ENCODE results near the gene C2CD2.

C2CD2 gene

GRCh38 chr21:41861255-41861654 is 92.6 kb downstream of the C2CD2 start:
- FAIRE-seq = no peak

- FAIRE-seq = no peak
Observed at GRCh38 chr21:41859297-41859980, 94.4 kb downstream of the C2CD2 start.

GRCh38 chr21:41858466-41859296 is 95.1 kb downstream of the C2CD2 start:
- FAIRE-seq = no peak

DNA sequence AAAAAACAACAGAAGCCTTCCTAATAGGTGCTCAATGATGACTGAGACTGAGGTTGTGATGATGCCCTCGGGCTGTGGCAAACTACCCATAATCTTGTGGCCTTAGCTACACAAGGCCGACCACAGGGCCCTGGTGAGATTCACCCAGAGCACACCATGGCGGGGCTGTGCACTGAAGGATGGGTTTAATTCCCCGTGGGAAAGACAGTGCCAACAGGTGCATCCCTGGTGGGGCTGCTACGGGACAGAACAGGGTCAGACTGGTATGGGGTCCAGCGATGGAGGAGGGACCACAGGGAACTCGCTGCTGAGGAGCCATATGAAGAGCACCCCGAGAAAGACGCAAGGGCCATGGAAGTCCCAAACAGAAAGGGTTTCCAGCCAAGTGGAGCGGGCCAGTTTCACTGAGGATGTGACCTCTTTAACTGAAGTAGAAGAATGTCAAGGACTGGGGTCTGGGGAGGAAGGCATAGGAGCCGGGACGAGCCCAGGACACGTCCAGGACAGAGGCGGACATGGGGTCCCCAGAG is 96.0 kb downstream of the C2CD2 start:
- no peak for FAIRE-seq

DNA sequence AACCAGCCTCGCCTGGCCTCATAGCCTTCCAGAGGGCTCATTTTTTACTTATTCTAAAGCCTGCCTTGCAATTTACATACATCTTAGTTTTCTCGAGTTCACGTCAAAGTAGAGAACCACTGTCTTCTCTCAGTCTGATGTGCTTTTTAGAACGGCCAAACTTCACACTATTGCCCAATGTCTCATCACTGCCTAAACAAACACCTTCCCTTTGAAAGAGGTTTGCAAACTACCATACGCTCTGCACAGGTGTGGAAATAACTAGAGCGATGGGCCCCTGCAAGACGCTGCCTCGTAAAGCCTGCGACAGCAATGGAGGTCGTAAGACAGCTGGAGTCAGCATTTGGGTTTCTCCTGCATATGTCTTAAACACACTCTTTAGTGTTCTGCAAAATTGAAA is 97.2 kb downstream of the C2CD2 start:
- no peak for FAIRE-seq

DNA sequence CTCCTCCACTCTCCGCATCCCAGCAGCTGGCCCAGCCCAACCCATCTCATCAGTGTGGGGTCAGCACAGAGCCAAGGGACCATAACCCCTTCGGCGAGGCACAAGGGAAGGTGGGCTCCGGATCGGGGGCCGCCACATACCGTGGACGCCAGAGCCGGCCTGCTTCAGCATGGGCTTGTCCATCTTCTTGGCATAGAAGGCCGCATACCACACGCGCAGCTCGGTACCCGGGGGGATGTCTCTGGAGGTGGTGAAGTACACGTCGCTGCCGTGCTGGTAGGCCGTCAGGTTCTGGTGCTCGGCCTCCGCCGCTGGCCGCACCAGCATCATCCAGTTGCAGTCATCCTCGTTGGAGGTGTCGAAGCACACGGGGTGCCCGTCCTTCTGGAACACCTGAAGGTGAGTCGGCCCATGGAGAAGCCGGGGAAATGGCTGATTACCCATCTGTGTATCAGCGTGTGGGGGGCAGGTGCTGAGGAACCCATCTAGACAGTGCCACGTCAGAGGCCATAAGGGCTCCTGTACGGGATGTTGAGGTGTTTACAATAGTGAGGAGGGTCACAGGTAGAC is 99.3 kb downstream of the C2CD2 start:
- FAIRE-seq = no peak

DNA sequence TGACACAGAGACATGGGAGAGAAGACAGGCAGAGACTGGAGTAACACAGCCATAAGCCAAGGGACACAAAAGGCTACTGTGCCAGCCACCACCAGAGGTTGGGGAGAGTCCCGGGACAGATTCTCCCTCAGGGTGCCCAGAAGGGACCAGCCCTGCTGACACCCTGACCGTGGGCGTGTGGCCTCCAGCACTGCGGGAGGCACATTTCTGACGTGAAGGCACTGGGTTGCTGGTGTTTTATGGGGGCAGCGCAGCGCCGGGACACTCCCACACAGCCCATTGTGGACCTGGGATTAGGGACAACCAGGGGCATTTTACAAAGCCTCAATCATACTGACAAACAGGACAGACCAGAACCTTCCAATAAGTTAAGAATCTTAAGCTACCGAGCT is 100.9 kb downstream of the C2CD2 start:
- FAIRE-seq = no peak

DNA sequence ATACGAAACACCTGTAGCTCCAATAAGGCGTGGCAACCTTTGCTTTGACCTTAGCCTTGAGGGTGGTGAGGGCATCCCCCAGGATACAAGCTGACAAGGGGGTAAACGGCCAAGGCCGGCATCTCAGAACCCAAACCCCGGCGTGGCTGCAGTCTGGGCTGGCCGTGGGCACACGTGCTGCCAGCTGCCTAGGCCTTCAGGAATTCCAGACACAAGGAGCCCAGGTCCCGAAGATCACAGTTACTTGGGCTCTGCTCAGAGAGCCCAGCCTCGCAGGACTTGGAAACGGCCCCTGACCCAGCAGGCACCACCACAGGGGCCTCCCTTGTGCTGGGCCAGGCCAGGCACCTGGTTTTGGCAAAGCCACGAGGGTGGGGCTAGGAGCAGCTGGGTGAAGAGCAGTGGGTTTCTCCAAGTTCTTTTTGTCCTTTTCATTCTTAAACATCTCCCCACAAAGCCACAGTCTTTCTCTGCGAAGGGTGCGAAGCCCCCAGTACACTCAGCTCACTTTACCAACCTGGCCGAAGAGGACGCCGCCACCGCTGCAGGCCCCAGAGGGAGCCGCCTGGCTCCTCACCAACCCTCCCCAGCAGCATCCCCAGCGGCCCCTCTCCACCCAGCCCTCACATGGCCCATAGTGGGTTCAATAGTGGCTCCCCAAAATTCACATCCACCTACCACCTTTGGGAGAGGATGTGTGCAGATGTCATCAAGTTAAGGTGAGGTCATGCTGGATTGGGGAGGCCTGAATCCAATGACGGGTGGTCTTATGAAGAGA is 101.5 kb downstream of the C2CD2 start:
- no peak for FAIRE-seq

GRCh38 chr21:41851090-41851790 is 102.6 kb downstream of the C2CD2 start:
- no peak for FAIRE-seq

DNA sequence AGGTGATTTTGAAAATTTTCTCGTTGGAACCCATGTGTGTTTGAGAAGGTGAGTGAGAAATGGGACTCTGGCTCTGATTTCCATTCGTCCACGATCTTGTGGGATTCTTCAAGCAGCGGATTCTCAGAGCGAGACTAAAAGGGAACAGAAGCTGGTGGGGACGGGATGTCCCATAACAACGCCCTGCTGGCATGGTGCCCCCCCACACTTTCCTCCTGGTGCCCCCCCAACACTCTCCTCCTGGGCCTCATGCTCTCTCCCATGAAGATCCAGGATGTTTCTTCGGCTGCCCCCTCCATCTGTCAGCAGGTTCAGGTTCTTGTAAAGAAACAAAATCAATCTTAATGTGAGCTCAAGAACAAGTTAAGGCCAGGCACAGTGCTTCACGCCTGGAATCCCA is 103.7 kb downstream of the C2CD2 start:
- FAIRE-seq = no peak

DNA sequence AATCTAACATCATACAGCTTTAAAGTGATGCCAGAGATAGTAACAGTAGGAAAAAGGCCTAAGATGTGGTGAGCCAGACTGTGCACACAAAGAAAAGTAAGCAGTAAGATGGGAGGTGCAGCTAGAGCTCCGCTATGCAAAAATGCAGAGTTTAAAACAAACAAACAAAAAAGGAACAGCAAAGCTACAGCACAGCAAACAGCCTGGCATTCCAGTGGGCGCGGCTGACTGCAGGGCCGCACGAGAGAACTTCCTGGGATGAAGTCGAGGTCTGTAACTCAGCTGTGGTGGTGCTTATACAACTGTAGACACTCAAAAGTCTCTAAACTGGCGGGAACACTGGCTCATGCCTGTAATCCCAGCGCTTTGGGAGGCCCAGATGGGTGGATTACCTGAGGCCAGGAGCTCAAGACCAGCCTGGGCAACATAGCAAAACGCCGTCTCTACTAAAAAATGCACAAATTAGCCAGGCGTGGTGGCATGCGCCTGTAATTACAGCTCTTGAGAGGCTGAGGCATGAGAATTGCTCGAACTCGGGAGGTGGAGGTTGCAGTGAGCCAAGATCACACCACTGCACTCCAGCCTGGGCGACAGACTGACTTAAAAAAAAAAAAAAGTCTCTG is 104.7 kb downstream of the C2CD2 start:
- no peak for FAIRE-seq

DNA sequence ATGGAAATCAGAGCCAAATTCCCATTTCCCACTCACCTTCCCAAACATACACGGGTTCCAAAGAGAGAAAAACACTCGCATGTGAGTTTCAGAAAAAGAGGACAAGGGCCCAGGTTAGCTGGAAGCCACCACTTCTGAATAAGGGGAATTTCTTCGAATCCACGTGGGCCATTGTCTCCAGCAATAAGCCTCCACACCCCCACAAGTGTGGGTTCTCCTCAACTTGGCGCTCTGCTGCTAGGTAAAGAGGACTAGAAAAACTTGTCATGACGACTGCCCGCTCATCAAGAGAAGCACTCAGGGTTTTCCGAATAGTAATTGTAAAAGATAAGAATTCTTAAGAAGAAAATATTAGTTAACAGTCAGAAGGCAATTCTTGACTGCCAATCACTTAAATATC is 105.3 kb downstream of the C2CD2 start:
- FAIRE-seq = no peak

- FAIRE-seq = no peak
Observed at GRCh38 chr21:41847066-41847804, 106.6 kb downstream of the C2CD2 start.

- no peak for FAIRE-seq
Observed at GRCh38 chr21:41846536-41846935, 107.3 kb downstream of the C2CD2 start.

GRCh38 chr21:41846033-41846317 is 107.8 kb downstream of the C2CD2 start:
- FAIRE-seq = no peak

GRCh38 chr21:41845310-41846032 is 108.3 kb downstream of the C2CD2 start:
- no peak for FAIRE-seq

- no peak for FAIRE-seq
Observed at GRCh38 chr21:41843584-41843983, 110.2 kb downstream of the C2CD2 start.

- no peak for FAIRE-seq
Observed at GRCh38 chr21:41840880-41841279, 112.9 kb downstream of the C2CD2 start.

GRCh38 chr21:41839387-41840000 is 114.3 kb downstream of the C2CD2 start:
- no peak for FAIRE-seq

GRCh38 chr21:41837756-41838297 is 116.0 kb downstream of the C2CD2 start:
- no peak for FAIRE-seq
